Activated CD8-positive, alpha-beta T cell treated with anti-CD3 and anti-CD28 coated beads for 36 hours (primary cell): ENCODE data around the gene TACO1. TPM values are rescaled to one million over a fixed set of nuclear protein-coding genes. Genes with fewer than 3 reads are reported as not detected.

Experiments
- ATAC-seq: fragments of 200-7000 bp; cut with Tn5 transposase; one replicate; pipeline ENCODE4 v1.10.0; 2021; ENCODE audit warnings: mild to moderate bottlenecking, moderate library complexity
- CTCF ChIA-PET: fragments of 350-600 bp; sonication (Branson Sonifier 250); formaldehyde crosslinking; loops from one replicate; lab custom pipeline; 2021; ENCODE audit warnings: antibody characterized with exemption; lab: Charles Lee
- POLR2A ChIA-PET: fragments of 350-600 bp; sonication (Branson Sonifier 250); formaldehyde crosslinking; loops from one replicate; lab custom pipeline; 2021; ENCODE audit warnings: antibody characterized with exemption; lab: Charles Lee
- DNase-seq: peaks from one replicate; pipeline ENCODE4 v3.0.0-alpha.2; 2020
- H3K27ac Mint-ChIP-seq: one replicate; pipeline ENCODE4 v1.8.0; 2021; ENCODE audit warnings: mild to moderate bottlenecking, mixed read lengths
- H3K27me3 Mint-ChIP-seq: one replicate; pipeline ENCODE4 v1.8.0; 2021; ENCODE audit warnings: mixed read lengths
- H3K36me3 Mint-ChIP-seq: one replicate; pipeline ENCODE4 v1.8.0; 2021; ENCODE audit warnings: low read depth, mixed read lengths
- H3K4me1 Mint-ChIP-seq: one replicate; pipeline ENCODE4 v1.8.0; 2021; ENCODE audit warnings: low read depth, mixed read lengths
- H3K4me3 Mint-ChIP-seq: one replicate; pipeline ENCODE4 v1.8.0; 2021; ENCODE audit warnings: mild to moderate bottlenecking, moderate library complexity, mixed read lengths
- H3K9me3 Mint-ChIP-seq: one replicate; pipeline ENCODE4 v1.8.0; 2021; ENCODE audit warnings: mixed read lengths
- CTCF ChIP-seq: fragments of 200-600 bp; IDR thresholded peaks from one replicate; pipeline ENCODE4 v1.8.0; 2022; ENCODE audit warnings: antibody characterized with exemption, mild to moderate bottlenecking
- intact Hi-C: fragments of 100-400 bp; cut with micrococcal nuclease; formaldehyde crosslinking; loops from one replicate; pipeline ENCODE4 v1.10.0; 2022
- total RNA-seq, 2 experiments: library from RNA; stranded (reverse); gene quantifications; one replicate each; pipeline ENCODE4 v1.2.3, GENCODE V29; 2021

The TACO1 gene
- total RNA-seq, 2 experiments from 2014 or later = 27.0 to 30.4 TPM

GRCh38 chr17:63657786-63658185 is 57.1 kb downstream of the TACO1 start:
- no peak overlapping the region for H3K27ac Mint-ChIP-seq
- intact Hi-C loops = no loop called here
- POLR2A ChIA-PET = interaction anchor here (0.6 kb wide), 1 partner anchor 1896 kb away, joined by 3 read pairs; no protein-coding TSS in a partner anchor
- no peak for TF ChIP-seq CTCF
- CTCF ChIA-PET = interaction anchor here (1.0 kb wide), 2 partner anchors 8 to 36 kb away, joined by 3 read pairs; partner anchors contain the start of gene MAP3K3
- H3K36me3 Mint-ChIP-seq = peaks cover 6% of the 10 kb centered on the region
- no peak overlapping the region for H3K4me3 Mint-ChIP-seq
- no peaks in the 10 kb centered on the region for H3K9me3 Mint-ChIP-seq
- no peaks in the 10 kb centered on the region for H3K27me3 Mint-ChIP-seq
- ATAC-seq = no peak
- no peaks in the 10 kb centered on the region for H3K4me1 Mint-ChIP-seq
- DNase-seq = no peak

Other genes with a start within 250 kb of the TACO1 start
- 1 to 10 TPM; 1.5 to 2.2 TPM for gene CYB561, start 154.6 kb upstream of the TACO1 start, total RNA-seq
- under 1 TPM; 0.36 to 0.51 TPM for gene ACE, start 123.8 kb upstream of the TACO1 start, total RNA-seq
- gene KCNH6, start 77.5 kb upstream of the TACO1 start, total RNA-seq = not detected
- gene DCAF7, start 50.4 kb upstream of the TACO1 start, total RNA-seq = 100 to 1,000 TPM; 104 to 105 TPM
- gene MAP3K3, start 21.5 kb downstream of the TACO1 start, total RNA-seq = 10 to 100 TPM; 20.6 to 22.5 TPM
- 100 to 1,000 TPM; 143 to 145 TPM for gene LIMD2, start 99.2 kb downstream of the TACO1 start, total RNA-seq
- 10 to 100 TPM; 44.8 to 48.8 TPM for gene STRADA, start 140.9 kb downstream of the TACO1 start, total RNA-seq
- gene CCDC47, start 172.7 kb downstream of the TACO1 start, total RNA-seq = 10 to 100 TPM; 63.0 to 64.4 TPM
- 10 to 100 TPM; 91.9 to 96.0 TPM for gene DDX42, start 173.3 kb downstream of the TACO1 start, total RNA-seq
- gene PSMC5, start 226.5 kb downstream of the TACO1 start, total RNA-seq = 100 to 1,000 TPM; 155 to 157 TPM
- 10 to 100 TPM; 58.3 to 60.9 TPM for gene FTSJ3, start 226.8 kb downstream of the TACO1 start, total RNA-seq
- 100 to 1,000 TPM in 1 of 2 experiments, 10 to 100 TPM in 1; 99.4 to 103 TPM for gene SMARCD2, start 241.8 kb downstream of the TACO1 start, total RNA-seq